B cell (primary cell): ENCODE results near the gene TNN.

Experiments
- CTCF ChIP-seq: fragments of 200-600 bp; IDR thresholded peaks from one replicate; pipeline ENCODE4 v1.8.0; 2022; ENCODE audit warnings: antibody characterized with exemption, mild to moderate bottlenecking
- EZH2 ChIP-seq: IDR thresholded peaks from 2 replicates; pipeline ENCODE4 v1.6.1; 2012; ENCODE audit warnings: borderline replicate concordance, low read depth, mild to moderate bottlenecking, moderate library complexity, low read length; ENCODE audit not compliant: insufficient read depth, poor library complexity, severe bottlenecking

DNA sequence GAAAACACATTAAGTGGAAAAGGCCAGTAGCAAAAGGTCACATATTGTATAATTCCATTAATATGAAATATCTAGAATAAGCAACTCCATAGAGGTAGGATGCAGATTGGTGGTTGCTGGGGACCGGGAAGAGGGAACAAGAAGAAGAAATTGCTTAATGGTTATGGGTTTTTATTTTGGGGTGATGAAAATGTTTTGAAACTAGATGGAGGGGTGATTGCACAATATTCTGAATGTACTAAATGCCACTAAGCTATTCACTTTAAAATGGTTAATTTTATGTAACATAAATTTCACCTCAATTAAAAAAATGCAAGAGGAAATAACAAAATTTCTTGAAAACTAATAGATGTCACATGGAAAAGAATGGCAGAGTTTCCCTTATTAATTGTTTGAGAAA is 118.3 kb downstream of the TNN start:
- TF ChIP-seq CTCF, result no peak
- no peak for TF ChIP-seq EZH2
